ENCODE data around the gene SNX33. TPM values are rescaled to one million over a fixed set of nuclear protein-coding genes. Genes with fewer than 3 reads are reported as not detected.

The SNX33 gene
- total and polyA plus RNA-seq, 9 donors: 11.5 to 21.3 (median 15.1) TPM

GRCh38 chr15:75661100-75661755 is 13.5 kb downstream of the SNX33 start:
- 27% methylated on average over 10 of the region's 14 CpGs for WGBS (ENCODE audit: insufficient coverage)
- peak overlapping the region; percentile 78 for H3K27ac ChIP-seq (ENCODE audit: low read length)
- peaks cover 42% of the 10 kb centered on the region for H3K36me3 ChIP-seq (ENCODE audit: control insufficient read depth, insufficient read depth, low read length)
- H3K4me3 ChIP-seq (ENCODE audit: low read length): no peak overlapping the region
- peaks cover 44% of the 10 kb centered on the region for H3K4me1 ChIP-seq (ENCODE audit: control insufficient read depth, insufficient read depth, low read length)
- DNase-seq: peak; percentile 86
- H3K27me3 ChIP-seq (ENCODE audit: control insufficient read depth, insufficient read depth, low read length): no peaks in the 10 kb centered on the region
- no peaks in the 10 kb centered on the region for H3K9me3 ChIP-seq (replicated peaks; ENCODE audit: control insufficient read depth, low read depth, low read length)

- no peak for DNase-seq
- 63% methylated on average over 1 of the region's 3 CpGs for WGBS (ENCODE audit: insufficient coverage)
- Histone ChIP-seq H3K9me3 (replicated peaks; ENCODE audit: control insufficient read depth, low read depth, low read length) (no peaks in the 10 kb centered on the region), H3K36me3 (ENCODE audit: control insufficient read depth, insufficient read depth, low read length) (peaks cover 38% of the 10 kb centered on the region), H3K4me1 (ENCODE audit: control insufficient read depth, insufficient read depth, low read length) (peaks cover 49% of the 10 kb centered on the region), H3K27ac (ENCODE audit: low read length) (peak overlapping the region; percentile 75), H3K27me3 (ENCODE audit: control insufficient read depth, insufficient read depth, low read length) (no peaks in the 10 kb centered on the region), H3K4me3 (ENCODE audit: low read length) (no peak overlapping the region)
Measured at GRCh38 chr15:75661756-75662140, 14.0 kb downstream of the SNX33 start.

GRCh38 chr15:75662823-75663519 is 15.3 kb downstream of the SNX33 start:
- no peaks in the 10 kb centered on the region for H3K27me3 ChIP-seq (ENCODE audit: control insufficient read depth, insufficient read depth, low read length)
- DNase-seq: no peak
- 100% methylated on average over 1 of the region's 9 CpGs for WGBS (ENCODE audit: insufficient coverage)
- peaks cover 62% of the 10 kb centered on the region for H3K4me1 ChIP-seq (ENCODE audit: control insufficient read depth, insufficient read depth, low read length)
- peaks cover 28% of the 10 kb centered on the region for H3K36me3 ChIP-seq (ENCODE audit: control insufficient read depth, insufficient read depth, low read length)
- H3K9me3 ChIP-seq (replicated peaks; ENCODE audit: control insufficient read depth, low read depth, low read length): no peaks in the 10 kb centered on the region
- H3K27ac ChIP-seq (ENCODE audit: low read length): no peak overlapping the region
- H3K4me3 ChIP-seq (ENCODE audit: low read length): no peak overlapping the region

- Histone ChIP-seq H3K36me3 (ENCODE audit: control insufficient read depth, insufficient read depth, low read length) (peaks cover 20% of the 10 kb centered on the region), H3K27ac (ENCODE audit: low read length) (no peak overlapping the region), H3K4me1 (ENCODE audit: control insufficient read depth, insufficient read depth, low read length) (peaks cover 64% of the 10 kb centered on the region), H3K27me3 (ENCODE audit: control insufficient read depth, insufficient read depth, low read length) (no peaks in the 10 kb centered on the region), H3K4me3 (ENCODE audit: low read length) (no peak overlapping the region), H3K9me3 (replicated peaks; ENCODE audit: control insufficient read depth, low read depth, low read length) (no peaks in the 10 kb centered on the region)
- no peak for DNase-seq
- WGBS (ENCODE audit: insufficient coverage): 81% methylated on average over 11 of the region's 11 CpGs
Measured at GRCh38 chr15:75663931-75664421, 16.3 kb downstream of the SNX33 start.

GRCh38 chr15:75666823-75667501 is 19.2 kb downstream of the SNX33 start:
- DNase-seq: peak; percentile 93
- 68% methylated on average over 9 of the region's 15 CpGs for WGBS (ENCODE audit: insufficient coverage)
- no peaks in the 10 kb centered on the region for H3K27me3 ChIP-seq (ENCODE audit: control insufficient read depth, insufficient read depth, low read length)
- H3K9me3 ChIP-seq (replicated peaks; ENCODE audit: control insufficient read depth, low read depth, low read length): no peaks in the 10 kb centered on the region
- peak overlapping the region; percentile 93 for H3K27ac ChIP-seq (ENCODE audit: low read length)
- peaks cover 12% of the 10 kb centered on the region for H3K36me3 ChIP-seq (ENCODE audit: control insufficient read depth, insufficient read depth, low read length)
- peaks cover 66% of the 10 kb centered on the region for H3K4me1 ChIP-seq (ENCODE audit: control insufficient read depth, insufficient read depth, low read length)
- no peak overlapping the region for H3K4me3 ChIP-seq (ENCODE audit: low read length)

GRCh38 chr15:75669191-75669878 is 21.6 kb downstream of the SNX33 start:
- H3K36me3 ChIP-seq (ENCODE audit: control insufficient read depth, insufficient read depth, low read length): no peaks in the 10 kb centered on the region
- no peak overlapping the region for H3K4me3 ChIP-seq (ENCODE audit: low read length)
- peaks cover 80% of the 10 kb centered on the region for H3K4me1 ChIP-seq (ENCODE audit: control insufficient read depth, insufficient read depth, low read length)
- no peak overlapping the region for H3K27ac ChIP-seq (ENCODE audit: low read length)
- 78% methylated on average over 10 of the region's 14 CpGs for WGBS (ENCODE audit: insufficient coverage)
- no peaks in the 10 kb centered on the region for H3K9me3 ChIP-seq (replicated peaks; ENCODE audit: control insufficient read depth, low read depth, low read length)
- H3K27me3 ChIP-seq (ENCODE audit: control insufficient read depth, insufficient read depth, low read length): no peaks in the 10 kb centered on the region
- no peak for DNase-seq

GRCh38 chr15:75669879-75670212 is 22.1 kb downstream of the SNX33 start:
- peaks cover 2% of the 10 kb centered on the region for H3K36me3 ChIP-seq (ENCODE audit: control insufficient read depth, insufficient read depth, low read length)
- H3K4me1 ChIP-seq (ENCODE audit: control insufficient read depth, insufficient read depth, low read length): peaks cover 84% of the 10 kb centered on the region
- H3K27ac ChIP-seq (ENCODE audit: low read length): no peak overlapping the region
- 61% methylated on average over 5 of the region's 6 CpGs for WGBS (ENCODE audit: insufficient coverage)
- H3K4me3 ChIP-seq (ENCODE audit: low read length): no peak overlapping the region
- no peaks in the 10 kb centered on the region for H3K27me3 ChIP-seq (ENCODE audit: control insufficient read depth, insufficient read depth, low read length)
- no peaks in the 10 kb centered on the region for H3K9me3 ChIP-seq (replicated peaks; ENCODE audit: control insufficient read depth, low read depth, low read length)
- no peak for DNase-seq

- Histone ChIP-seq H3K4me1 (ENCODE audit: control insufficient read depth, insufficient read depth, low read length) (peaks cover 88% of the 10 kb centered on the region), H3K27ac (ENCODE audit: low read length) (peak overlapping the region; percentile 83), H3K4me3 (ENCODE audit: low read length) (no peak overlapping the region), H3K36me3 (ENCODE audit: control insufficient read depth, insufficient read depth, low read length) (peaks cover 21% of the 10 kb centered on the region), H3K27me3 (ENCODE audit: control insufficient read depth, insufficient read depth, low read length) (no peaks in the 10 kb centered on the region), H3K9me3 (replicated peaks; ENCODE audit: control insufficient read depth, low read depth, low read length) (no peaks in the 10 kb centered on the region)
- WGBS (ENCODE audit: insufficient coverage): 38% methylated on average over 3 of the region's 11 CpGs
- DNase-seq: no peak
Measured at GRCh38 chr15:75671730-75672602, 24.3 kb downstream of the SNX33 start.

GRCh38 chr15:75672646-75673425 is 25.1 kb downstream of the SNX33 start:
- Histone ChIP-seq H3K36me3 (ENCODE audit: control insufficient read depth, insufficient read depth, low read length) (peaks cover 30% of the 10 kb centered on the region), H3K27me3 (ENCODE audit: control insufficient read depth, insufficient read depth, low read length) (no peaks in the 10 kb centered on the region), H3K4me3 (ENCODE audit: low read length) (no peak overlapping the region), H3K9me3 (replicated peaks; ENCODE audit: control insufficient read depth, low read depth, low read length) (no peaks in the 10 kb centered on the region), H3K27ac (ENCODE audit: low read length) (peak overlapping the region; percentile 83), H3K4me1 (ENCODE audit: control insufficient read depth, insufficient read depth, low read length) (peaks cover 83% of the 10 kb centered on the region)
- WGBS (ENCODE audit: insufficient coverage): 22% methylated on average over 10 of the region's 14 CpGs
- DNase-seq: peak; percentile 92
